HepG2 (cell line): ENCODE measurements around the gene LDAH. TPM values are rescaled to one million over a fixed set of nuclear protein-coding genes. Genes with fewer than 3 reads are reported as not detected.

ENCODE experiments used
- DPF2 ChIP-seq: sonication (generic); formaldehyde crosslinking; IDR thresholded peaks from 2 replicates; pipeline ENCODE4 v1.4.0; 2020; ENCODE audit warnings: mild to moderate bottlenecking, low read depth, missing genetic modification reagents, borderline replicate concordance
- GATA4 ChIP-seq: sonication (generic); IDR thresholded peaks from 2 replicates; pipeline ENCODE4 v1.6.1; 2016; ENCODE audit warnings: antibody characterized with exemption, low read depth, borderline replicate concordance
- KDM2A ChIP-seq: sonication (generic); formaldehyde crosslinking; IDR thresholded peaks from 2 replicates; pipeline ENCODE4 v1.4.0; 2020; ENCODE audit warnings: low read depth, missing genetic modification reagents, borderline replicate concordance
- KLF11 ChIP-seq: IDR thresholded peaks from 2 replicates; pipeline ENCODE4 v1.6.1; 2016; ENCODE audit warnings: missing compliant biosample characterization
- MAF1 ChIP-seq: sonication (generic); formaldehyde crosslinking; IDR thresholded peaks from 2 replicates; pipeline ENCODE4 v1.5.0; 2020; ENCODE audit warnings: missing genetic modification reagents, borderline replicate concordance
- MED8 ChIP-seq: sonication (generic); formaldehyde crosslinking; IDR thresholded peaks from 2 replicates; pipeline ENCODE4 v1.8.1; 2023; ENCODE audit warnings: mild to moderate bottlenecking, missing genetic modification reagents; ENCODE audit not compliant: insufficient replicate concordance
- MXD3 ChIP-seq: IDR thresholded peaks from 2 replicates; pipeline ENCODE4 v1.6.1; 2016; ENCODE audit warnings: mild to moderate bottlenecking, missing biosample characterization, missing genetic modification reagents
- NCOA2 ChIP-seq: sonication (generic); formaldehyde crosslinking; IDR thresholded peaks from 2 replicates; pipeline ENCODE4 v1.8.0; 2022; ENCODE audit warnings: inconsistent platforms
- RXRB ChIP-seq: IDR thresholded peaks from 2 replicates; pipeline ENCODE4 v1.6.1; 2016; ENCODE audit warnings: borderline replicate concordance, missing genetic modification reagents, missing compliant biosample characterization
- SCMH1 ChIP-seq: sonication (generic); formaldehyde crosslinking; IDR thresholded peaks from 2 replicates; pipeline ENCODE4 v1.9.0; 2021; ENCODE audit warnings: missing genetic modification reagents, mild to moderate bottlenecking, borderline replicate concordance
- ZFP41 ChIP-seq: sonication (generic); formaldehyde crosslinking; IDR thresholded peaks from 2 replicates; pipeline ENCODE4 v1.4.0; 2020; ENCODE audit warnings: mild to moderate bottlenecking, missing genetic modification reagents, borderline replicate concordance
- ZNF329 ChIP-seq: sonication (generic); formaldehyde crosslinking; IDR thresholded peaks from 2 replicates; pipeline ENCODE4 v1.9.0; 2021; ENCODE audit warnings: low read depth, mild to moderate bottlenecking, missing genetic modification reagents
- ZNF407 ChIP-seq: sonication (generic); formaldehyde crosslinking; IDR thresholded peaks from one replicate; pipeline ENCODE4 v1.5.1; 2020; ENCODE audit warnings: mild to moderate bottlenecking, missing genetic modification reagents; ENCODE audit errors: not compliant biosample characterization
- ZNF501 ChIP-seq: sonication (generic); formaldehyde crosslinking; IDR thresholded peaks from 2 replicates; pipeline ENCODE4 v1.5.1; 2020; ENCODE audit warnings: mild to moderate bottlenecking, moderate library complexity, missing genetic modification reagents
- ZNF567 ChIP-seq: sonication (generic); formaldehyde crosslinking; IDR thresholded peaks from 2 replicates; pipeline ENCODE4 v1.8.1; 2023; ENCODE audit warnings: mild to moderate bottlenecking, missing genetic modification reagents, borderline replicate concordance
- polyA plus RNA-seq, 8 experiments: library from polyadenylated mRNA; depleted of rRNA in 3 of 8; stranded (reverse) in 7 of 8; unstranded in 1 of 8; fragments of >200 nt; fragmentation: Illumina TruSeq in 4 of 8; extraction: Trizol in 4 of 8; gene quantifications; 2 replicates each; pipeline versions ENCODE4 v1.2.1 to v1.2.3, GENCODE V29; 2011 to 2016; ENCODE audit warnings: low read depth in 4 of 8, missing spikeins in 1 of 8, mixed read lengths in 1 of 8; ENCODE audit not compliant: insufficient read depth in 1 of 8
- total RNA-seq, 5 experiments: library from RNA; depleted of rRNA; stranded (reverse); fragments of >200 nt; fragmentation: Illumina TruSeq; extraction: Trizol; gene quantifications; 2 replicates each; pipeline ENCODE4 v1.2.3, GENCODE V29; 2016; ENCODE audit warnings: low read depth in 1 of 5
- TF ChIP-seq, protein P1 (sequence below): sonication (generic); formaldehyde crosslinking; IDR thresholded peaks from 2 replicates; pipeline ENCODE4 v1.4.0; 2020; ENCODE audit warnings: mild to moderate bottlenecking, missing genetic modification reagents
- TF ChIP-seq, protein P2 (sequence below): sonication (generic); formaldehyde crosslinking; IDR thresholded peaks from 2 replicates; pipeline ENCODE4 v1.4.0; 2020; ENCODE audit warnings: missing genetic modification reagents

Gene LDAH
- total and polyA plus RNA-seq, 2 of the 13 experiments (the other 11 are each of a cell fraction or from before 2014, with no cell fraction given), result 28.8 to 46.2 TPM

DNA sequence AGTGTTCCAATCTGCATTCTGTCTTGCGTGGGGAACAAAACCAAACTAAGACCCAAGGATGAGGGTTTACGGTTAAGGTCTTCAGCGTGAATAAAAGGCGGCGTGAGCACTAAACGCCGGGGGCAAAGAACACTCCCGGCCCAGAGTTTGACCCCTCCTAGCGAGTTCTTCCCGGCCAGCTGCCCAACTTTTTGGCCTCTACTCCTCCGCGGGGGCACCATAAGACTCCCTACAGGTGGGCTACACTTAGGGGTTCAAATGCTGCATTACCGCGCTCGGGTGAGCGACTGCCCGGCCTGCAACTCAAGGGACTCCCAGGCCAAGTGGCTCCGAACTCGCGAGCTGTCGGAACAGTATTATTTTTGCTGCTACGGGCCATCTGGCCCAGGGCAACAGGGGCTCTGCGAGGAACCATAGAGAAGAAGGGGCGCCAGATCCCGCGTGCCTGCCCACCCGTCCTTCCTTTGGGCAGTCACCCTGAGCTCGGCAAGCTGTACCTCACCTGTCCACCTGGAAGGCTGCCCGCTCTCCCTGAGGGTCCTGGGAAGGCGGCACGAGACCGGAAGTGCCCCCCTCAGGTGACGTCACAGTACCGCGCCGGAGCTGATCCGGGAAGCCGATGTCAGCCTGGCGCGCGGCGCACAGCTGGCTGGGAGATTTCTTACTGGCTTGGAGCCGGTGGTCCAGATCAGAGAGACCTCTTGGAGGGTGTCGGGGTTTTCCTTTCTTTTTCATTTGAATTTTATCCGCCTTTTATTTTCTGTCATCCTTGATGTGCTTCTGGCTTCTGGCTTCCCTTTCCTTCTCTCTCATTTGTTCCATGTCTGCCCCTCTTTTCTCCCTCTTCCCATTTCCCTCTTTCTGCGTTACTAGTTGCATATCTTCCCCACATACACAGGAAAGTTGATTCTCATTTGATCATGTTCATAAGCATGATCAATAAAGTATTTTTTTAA is at the start of gene LDAH (continued):
- peak; percentile 87 for TF ChIP-seq RXRB
- TF ChIP-seq ZNF407 (CRISPR knock-in tag), result peak; percentile 73
- peak; percentile 70 for TF ChIP-seq MED8 (CRISPR knock-in tag)
- TF ChIP-seq SCMH1 (CRISPR knock-in tag), result no peak
- peak; percentile 92; the same call in 1 of the 2 replicates for TF ChIP-seq ZNF567 (CRISPR knock-in tag)
- TF ChIP-seq ZNF501 (CRISPR knock-in tag), result peak; percentile 100
- peak; percentile 76 for TF ChIP-seq NCOA2 (CRISPR knock-in tag)
- TF ChIP-seq, protein P1, sequence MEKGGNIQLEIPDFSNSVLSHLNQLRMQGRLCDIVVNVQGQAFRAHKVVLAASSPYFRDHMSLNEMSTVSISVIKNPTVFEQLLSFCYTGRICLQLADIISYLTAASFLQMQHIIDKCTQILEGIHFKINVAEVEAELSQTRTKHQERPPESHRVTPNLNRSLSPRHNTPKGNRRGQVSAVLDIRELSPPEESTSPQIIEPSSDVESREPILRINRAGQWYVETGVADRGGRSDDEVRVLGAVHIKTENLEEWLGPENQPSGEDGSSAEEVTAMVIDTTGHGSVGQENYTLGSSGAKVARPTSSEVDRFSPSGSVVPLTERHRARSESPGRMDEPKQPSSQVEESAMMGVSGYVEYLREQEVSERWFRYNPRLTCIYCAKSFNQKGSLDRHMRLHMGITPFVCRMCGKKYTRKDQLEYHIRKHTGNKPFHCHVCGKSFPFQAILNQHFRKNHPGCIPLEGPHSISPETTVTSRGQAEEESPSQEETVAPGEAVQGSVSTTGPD (CRISPR knock-in tag), result no peak
- peak; percentile 94 for TF ChIP-seq MXD3 (CRISPR knock-in tag)
- no peak for TF ChIP-seq DPF2 (CRISPR knock-in tag)
- TF ChIP-seq KDM2A (CRISPR knock-in tag), result peak; percentile 98
- no peak for TF ChIP-seq ZNF329
- TF ChIP-seq ZFP41 (CRISPR knock-in tag), result peak; percentile 92
- peak; percentile 84; the same call in 1 of the 2 replicates for TF ChIP-seq KLF11 (CRISPR knock-in tag)
- TF ChIP-seq, protein P2, sequence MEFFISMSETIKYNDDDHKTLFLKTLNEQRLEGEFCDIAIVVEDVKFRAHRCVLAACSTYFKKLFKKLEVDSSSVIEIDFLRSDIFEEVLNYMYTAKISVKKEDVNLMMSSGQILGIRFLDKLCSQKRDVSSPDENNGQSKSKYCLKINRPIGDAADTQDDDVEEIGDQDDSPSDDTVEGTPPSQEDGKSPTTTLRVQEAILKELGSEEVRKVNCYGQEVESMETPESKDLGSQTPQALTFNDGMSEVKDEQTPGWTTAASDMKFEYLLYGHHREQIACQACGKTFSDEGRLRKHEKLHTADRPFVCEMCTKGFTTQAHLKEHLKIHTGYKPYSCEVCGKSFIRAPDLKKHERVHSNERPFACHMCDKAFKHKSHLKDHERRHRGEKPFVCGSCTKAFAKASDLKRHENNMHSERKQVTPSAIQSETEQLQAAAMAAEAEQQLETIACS (CRISPR knock-in tag), result no peak
- no peak; the same call in none of the 2 replicates for TF ChIP-seq GATA4
- peak; percentile 84; the same call in 1 of the 2 replicates for TF ChIP-seq MAF1 (CRISPR knock-in tag)
